ENCODE data around the gene FRMD3. TPM values are rescaled to one million over a fixed set of nuclear protein-coding genes. Genes with fewer than 3 reads are reported as not detected.

The FRMD3 gene
- total and polyA plus RNA-seq, 7 experiments from 2014 or later, result 0.85 to 2.5 (median 0.97) TPM; not detected in 1

GRCh38 chr9:83501565-83501964 lies 36.6 kb downstream of the FRMD3 start:
- peaks cover 0 to 4% (median 0%) of the 10 kb centered on the region in 5 donors for H3K27me3 Mint-ChIP-seq
- H3K4me1 Mint-ChIP-seq, result no peaks in the 10 kb centered on the region
- H3K4me1 ChIP-seq (ENCODE audit: control insufficient read depth in 2 of 2, insufficient read depth in 2 of 2, low read length in 2 of 2), result no peaks in the 10 kb centered on the region
- no peaks in the 10 kb centered on the region for H3K9me3 ChIP-seq (ENCODE audit: control insufficient read depth in 2 of 3, low read length in 3 of 3)
- intact Hi-C loops (cut with micrococcal nuclease), result no loop called here
- ATAC-seq (no peak), DNase-seq (no peak)
- H3K9me3 Mint-ChIP-seq, result no peaks in the 10 kb centered on the region
- H3K27ac Mint-ChIP-seq, result no peak overlapping the region
- CTCF ChIA-PET, result no interaction called here
- no peak overlapping the region for H3K27ac ChIP-seq (ENCODE audit: low read depth, low read length)
- POLR2A ChIA-PET, result no interaction called here
- no peak overlapping the region for H3K4me3 ChIP-seq (ENCODE audit: low read length)
- H3K27me3 ChIP-seq (ENCODE audit: control insufficient read depth in 2 of 2, insufficient read depth in 2 of 2, low read length in 2 of 2), result no peaks in the 10 kb centered on the region
- H3K36me3 ChIP-seq (ENCODE audit: control insufficient read depth in 2 of 3, insufficient read depth in 3 of 3, low read length in 3 of 3), result no peaks in the 10 kb centered on the region
- H3K36me3 Mint-ChIP-seq, result peaks cover 0 to 1% (median 0%) of the 10 kb centered on the region in 5 donors
- H3K4me3 Mint-ChIP-seq, result no peak overlapping the region

GRCh38 chr9:83497441-83497840 lies 40.8 kb downstream of the FRMD3 start:
- H3K4me1 Mint-ChIP-seq, result no peaks in the 10 kb centered on the region
- no peaks in the 10 kb centered on the region for H3K27me3 ChIP-seq (ENCODE audit: control insufficient read depth in 2 of 2, insufficient read depth in 2 of 2, low read length in 2 of 2)
- no peak overlapping the region for H3K4me3 ChIP-seq (ENCODE audit: low read length)
- CTCF ChIA-PET, result no interaction called here
- H3K4me3 Mint-ChIP-seq, result no peak overlapping the region
- peaks cover 0 to 5% (median 0%) of the 10 kb centered on the region in 11 donors for H3K9me3 Mint-ChIP-seq
- H3K4me1 ChIP-seq (ENCODE audit: control insufficient read depth in 2 of 2, insufficient read depth in 2 of 2, low read length in 2 of 2), result no peaks in the 10 kb centered on the region
- H3K27me3 Mint-ChIP-seq, result peaks cover 0 to 4% (median 0%) of the 10 kb centered on the region in 5 donors
- no peaks in the 10 kb centered on the region for H3K9me3 ChIP-seq (ENCODE audit: control insufficient read depth in 2 of 3, low read length in 3 of 3)
- intact Hi-C loops (cut with micrococcal nuclease), result no loop called here
- POLR2A ChIA-PET, result no interaction called here
- no peak overlapping the region for H3K27ac Mint-ChIP-seq
- no peaks in the 10 kb centered on the region for H3K36me3 ChIP-seq (ENCODE audit: control insufficient read depth in 2 of 3, insufficient read depth in 3 of 3, low read length in 3 of 3)
- DNase-seq, result no peak
- ATAC-seq, result no peak
- no peak overlapping the region for H3K27ac ChIP-seq (ENCODE audit: low read depth, low read length)
- H3K36me3 Mint-ChIP-seq, result peaks cover 0 to 13% (median 0%) of the 10 kb centered on the region in 5 donors

GRCh38 chr9:83491995-83492394 lies 46.2 kb downstream of the FRMD3 start:
- Mint-ChIP-seq H3K27ac (no peak overlapping the region), H3K4me3 (no peak overlapping the region), H3K9me3 (peaks cover 0 to 9% (median 0%) of the 10 kb centered on the region in 11 donors), H3K36me3 (peaks cover 0 to 24% (median 0%) of the 10 kb centered on the region in 5 donors), H3K4me1 (peaks cover 0 to 2% (median 0%) of the 10 kb centered on the region in 7 donors), H3K27me3 (peaks cover 0 to 2% (median 0%) of the 10 kb centered on the region in 5 donors)
- Histone ChIP-seq H3K4me3 (ENCODE audit: low read length) (no peak overlapping the region), H3K36me3 (ENCODE audit: control insufficient read depth in 2 of 3, insufficient read depth in 3 of 3, low read length in 3 of 3) (no peaks in the 10 kb centered on the region), H3K27ac (ENCODE audit: low read depth, low read length) (no peak overlapping the region), H3K9me3 (ENCODE audit: control insufficient read depth in 2 of 3, low read length in 3 of 3) (no peaks in the 10 kb centered on the region), H3K4me1 (ENCODE audit: control insufficient read depth in 2 of 2, insufficient read depth in 2 of 2, low read length in 2 of 2) (no peaks in the 10 kb centered on the region), H3K27me3 (ENCODE audit: control insufficient read depth in 2 of 2, insufficient read depth in 2 of 2, low read length in 2 of 2) (no peaks in the 10 kb centered on the region)
- ChIA-PET POLR2A (no interaction called here), CTCF (no interaction called here)
- ATAC-seq (no peak), DNase-seq (no peak)
- intact Hi-C loops (cut with micrococcal nuclease), result no loop called here

- ATAC-seq (no peak), DNase-seq (no peak)
- intact Hi-C loops (cut with micrococcal nuclease), result no loop called here
- Histone ChIP-seq H3K27ac (ENCODE audit: low read depth, low read length) (no peak overlapping the region), H3K4me1 (ENCODE audit: control insufficient read depth in 2 of 2, insufficient read depth in 2 of 2, low read length in 2 of 2) (no peaks in the 10 kb centered on the region), H3K27me3 (ENCODE audit: control insufficient read depth in 2 of 2, insufficient read depth in 2 of 2, low read length in 2 of 2) (no peaks in the 10 kb centered on the region), H3K9me3 (ENCODE audit: control insufficient read depth in 2 of 3, low read length in 3 of 3) (no peaks in the 10 kb centered on the region), H3K4me3 (ENCODE audit: low read length) (no peak overlapping the region), H3K36me3 (ENCODE audit: control insufficient read depth in 2 of 3, insufficient read depth in 3 of 3, low read length in 3 of 3) (no peaks in the 10 kb centered on the region)
- H3K36me3 Mint-ChIP-seq, result peaks cover 0 to 22% (median 0%) of the 10 kb centered on the region in 5 donors
- no peak overlapping the region for H3K4me3 Mint-ChIP-seq
- ChIA-PET POLR2A (no interaction called here), CTCF (interaction anchor here (0.6 kb wide), 1 partner anchor 15 kb away, joined by 5 read pairs; no protein-coding TSS in a partner anchor)
- peaks cover 0 to 2% (median 0%) of the 10 kb centered on the region in 5 donors for H3K27me3 Mint-ChIP-seq
- no peak overlapping the region for H3K27ac Mint-ChIP-seq
- peaks cover 0 to 2% (median 0%) of the 10 kb centered on the region in 7 donors for H3K4me1 Mint-ChIP-seq
- peaks cover 0 to 9% (median 0%) of the 10 kb centered on the region in 11 donors for H3K9me3 Mint-ChIP-seq
Observed at GRCh38 chr9:83491413-83491812, 46.8 kb downstream of the FRMD3 start.

DNA sequence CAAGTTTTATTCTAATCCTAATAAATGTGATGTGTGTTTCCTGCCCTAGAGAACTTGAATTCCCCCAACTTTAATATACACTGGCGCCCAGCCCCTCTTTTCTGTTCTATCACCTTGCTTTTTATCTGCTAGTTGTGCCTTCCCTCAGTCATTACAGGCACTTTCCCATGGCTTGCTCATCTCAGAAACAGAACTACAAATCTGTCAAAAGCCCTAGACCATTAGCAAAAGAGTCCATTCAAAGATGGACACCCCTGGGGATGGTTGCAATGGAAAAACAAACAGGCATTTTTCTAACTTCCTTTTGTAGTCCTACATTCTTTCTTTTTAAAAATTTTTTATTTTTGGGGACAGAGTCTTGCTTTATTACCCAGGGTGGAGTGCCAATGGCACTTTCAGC lies 48.2 kb downstream of the FRMD3 start:
- peaks cover 0 to 2% (median 0%) of the 10 kb centered on the region in 5 donors for H3K27me3 Mint-ChIP-seq
- Histone ChIP-seq H3K36me3 (ENCODE audit: control insufficient read depth in 2 of 3, insufficient read depth in 3 of 3, low read length in 3 of 3) (no peaks in the 10 kb centered on the region), H3K4me1 (ENCODE audit: control insufficient read depth in 2 of 2, insufficient read depth in 2 of 2, low read length in 2 of 2) (no peaks in the 10 kb centered on the region), H3K9me3 (ENCODE audit: control insufficient read depth in 2 of 3, low read length in 3 of 3) (no peaks in the 10 kb centered on the region), H3K27me3 (ENCODE audit: control insufficient read depth in 2 of 2, insufficient read depth in 2 of 2, low read length in 2 of 2) (no peaks in the 10 kb centered on the region), H3K4me3 (ENCODE audit: low read length) (no peak overlapping the region), H3K27ac (ENCODE audit: low read depth, low read length) (no peak overlapping the region)
- ATAC-seq, result no peak
- H3K27ac Mint-ChIP-seq, result no peak overlapping the region
- DNase-seq, result no peak
- H3K9me3 Mint-ChIP-seq, result peaks cover 0 to 9% (median 0%) of the 10 kb centered on the region in 11 donors
- peaks cover 0 to 15% (median 0%) of the 10 kb centered on the region in 5 donors for H3K36me3 Mint-ChIP-seq
- intact Hi-C loops (cut with micrococcal nuclease), result no loop called here
- CTCF ChIA-PET, result no interaction called here
- POLR2A ChIA-PET, result no interaction called here
- peaks cover 0 to 2% (median 0%) of the 10 kb centered on the region in 7 donors for H3K4me1 Mint-ChIP-seq
- H3K4me3 Mint-ChIP-seq, result no peak overlapping the region

DNA sequence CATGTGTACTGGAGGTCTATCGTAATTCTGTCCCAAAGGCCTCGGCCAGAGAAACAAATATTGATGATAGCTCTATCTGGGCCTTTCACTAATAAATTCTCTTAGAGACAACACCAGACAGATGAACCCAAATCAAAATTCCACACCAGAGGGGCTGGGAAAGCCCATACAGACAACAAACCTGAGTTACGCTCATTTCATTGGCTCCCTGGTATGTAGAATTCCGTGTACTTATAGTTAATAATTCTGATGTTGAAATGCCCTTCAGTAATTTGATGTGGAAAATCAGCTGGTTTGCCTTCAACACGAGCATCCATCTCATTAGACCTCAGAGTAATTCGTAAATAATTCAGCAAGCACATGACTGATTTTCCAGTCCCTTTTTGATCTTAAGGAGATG lies 53.2 kb downstream of the FRMD3 start:
- Histone ChIP-seq H3K27me3 (ENCODE audit: control insufficient read depth in 2 of 2, insufficient read depth in 2 of 2, low read length in 2 of 2) (no peaks in the 10 kb centered on the region), H3K36me3 (ENCODE audit: control insufficient read depth in 2 of 3, insufficient read depth in 3 of 3, low read length in 3 of 3) (no peaks in the 10 kb centered on the region), H3K4me1 (ENCODE audit: control insufficient read depth in 2 of 2, insufficient read depth in 2 of 2, low read length in 2 of 2) (no peaks in the 10 kb centered on the region), H3K9me3 (ENCODE audit: control insufficient read depth in 2 of 3, low read length in 3 of 3) (no peaks in the 10 kb centered on the region), H3K27ac (ENCODE audit: low read depth, low read length) (no peak overlapping the region), H3K4me3 (ENCODE audit: low read length) (no peak overlapping the region)
- POLR2A ChIA-PET, result no interaction called here
- CTCF ChIA-PET, result no interaction called here
- Mint-ChIP-seq H3K4me1 (peaks cover 0 to 2% (median 0%) of the 10 kb centered on the region in 7 donors), H3K27me3 (peaks cover 0 to 2% (median 0%) of the 10 kb centered on the region in 5 donors), H3K36me3 (peaks cover 0 to 8% (median 0%) of the 10 kb centered on the region in 5 donors), H3K9me3 (peaks cover 0 to 17% (median 1%) of the 10 kb centered on the region in 11 donors), H3K27ac (no peak overlapping the region), H3K4me3 (no peak overlapping the region)
- intact Hi-C loops (cut with micrococcal nuclease), result no loop called here
- ATAC-seq (no peak), DNase-seq (no peak)

DNA sequence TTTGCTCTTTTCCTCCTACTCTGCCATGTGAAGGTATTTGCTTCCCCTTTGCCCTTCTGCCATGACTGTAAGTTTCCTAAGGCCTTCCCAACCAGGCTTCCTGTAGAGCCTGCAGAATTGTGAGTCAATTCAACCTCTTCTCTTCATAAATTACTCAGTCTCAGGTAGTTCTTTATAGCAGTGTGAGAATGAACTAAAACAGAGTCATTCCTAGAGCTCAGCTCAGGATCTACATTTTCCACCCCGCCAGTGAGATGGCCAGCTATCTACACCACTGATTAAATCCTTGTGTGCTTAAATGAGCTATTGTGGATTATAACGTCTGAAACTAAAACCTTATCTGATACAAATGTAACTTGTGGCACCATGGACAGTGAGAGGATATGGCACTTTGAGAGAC lies 55.0 kb downstream of the FRMD3 start:
- no peak for DNase-seq
- H3K27me3 ChIP-seq (ENCODE audit: control insufficient read depth in 2 of 2, insufficient read depth in 2 of 2, low read length in 2 of 2), result no peaks in the 10 kb centered on the region
- no peaks in the 10 kb centered on the region for H3K36me3 ChIP-seq (ENCODE audit: control insufficient read depth in 2 of 3, insufficient read depth in 3 of 3, low read length in 3 of 3)
- ChIA-PET CTCF (no interaction called here), POLR2A (no interaction called here)
- Mint-ChIP-seq H3K36me3 (peaks cover 0 to 10% (median 0%) of the 10 kb centered on the region in 5 donors), H3K27ac (no peak overlapping the region), H3K9me3 (peaks cover 0 to 20% (median 5%) of the 10 kb centered on the region in 11 donors), H3K4me3 (no peak overlapping the region), H3K4me1 (no peaks in the 10 kb centered on the region), H3K27me3 (peaks cover 0 to 3% (median 0%) of the 10 kb centered on the region in 5 donors)
- no peak overlapping the region for H3K4me3 ChIP-seq (ENCODE audit: low read length)
- intact Hi-C loops (cut with micrococcal nuclease), result no loop called here
- H3K4me1 ChIP-seq (ENCODE audit: control insufficient read depth in 2 of 2, insufficient read depth in 2 of 2, low read length in 2 of 2), result no peaks in the 10 kb centered on the region
- H3K27ac ChIP-seq (ENCODE audit: low read depth, low read length), result no peak overlapping the region
- H3K9me3 ChIP-seq (ENCODE audit: control insufficient read depth in 2 of 3, low read length in 3 of 3), result no peaks in the 10 kb centered on the region
- no peak for ATAC-seq
